HG03521 (cell line): ENCODE measurements around the gene SPINT2.
"Not testable (repeated sequence)": the region's sequence is repeated elsewhere in the genome, so short reads cannot be mapped to it uniquely, and the experiment has no call there.

Source experiments
- ATAC-seq: cut with Tn5 transposase; IDR thresholded peaks from one replicate; pipeline ENCODE4 v1.9.1; 2021; ENCODE audit warnings: mild to moderate bottlenecking, moderate library complexity; ENCODE audit not compliant: unreplicated experiment

SPINT2 gene

GRCh38 chr19:38318660-38319059 is 54.3 kb downstream of the SPINT2 start:
- no peak for ATAC-seq

- ATAC-seq = no peak
These were observed 55.3 kb downstream of the SPINT2 start, which contains the start of gene KCNK6 for GRCh38 chr19:38319421-38320258. KCNK6 (plus strand) TSS chr19:38319845; CDS start chr19:38319951, 106 bp downstream.

GRCh38 chr19:38320969-38321339 is 56.6 kb downstream of the SPINT2 start:
- ATAC-seq = no peak

- no peak for ATAC-seq
These were observed 57.3 kb downstream of the SPINT2 start for GRCh38 chr19:38321646-38322196.

GRCh38 chr19:38323291-38323690 is 58.9 kb downstream of the SPINT2 start:
- ATAC-seq = no peak

GRCh38 chr19:38324431-38324830 is 60.1 kb downstream of the SPINT2 start:
- no peak for ATAC-seq

GRCh38 chr19:38326591-38326990 is 62.2 kb downstream of the SPINT2 start:
- ATAC-seq = no peak

GRCh38 chr19:38329651-38330050 is 65.3 kb downstream of the SPINT2 start:
- no peak for ATAC-seq

GRCh38 chr19:38331728-38332127 is 67.4 kb downstream of the SPINT2 start:
- ATAC-seq = no peak

GRCh38 chr19:38333245-38333644 is 68.9 kb downstream of the SPINT2 start:
- no peak for ATAC-seq

- ATAC-seq = peak; percentile 59
These were observed 71.7 kb downstream of the SPINT2 start for GRCh38 chr19:38335949-38336637.

- ATAC-seq = peak; percentile 52
These were observed 72.4 kb downstream of the SPINT2 start for GRCh38 chr19:38336638-38337359.

GRCh38 chr19:38337360-38337653 is 72.9 kb downstream of the SPINT2 start:
- ATAC-seq = no peak

GRCh38 chr19:38339011-38339410 is 74.6 kb downstream of the SPINT2 start:
- ATAC-seq = not testable (repeated sequence)

- ATAC-seq = no peak
These were observed 76.6 kb downstream of the SPINT2 start for GRCh38 chr19:38340927-38341326.
